ENCODE data around the gene GALNT16. TPM values are rescaled to one million over a fixed set of nuclear protein-coding genes. Genes with fewer than 3 reads are reported as not detected.

GALNT16 gene
- total and polyA plus RNA-seq, 2 donors (not counting 3 experiments of a cell fraction or from before 2014, with no cell fraction given), result 0.39 to 0.49 TPM

DNA sequence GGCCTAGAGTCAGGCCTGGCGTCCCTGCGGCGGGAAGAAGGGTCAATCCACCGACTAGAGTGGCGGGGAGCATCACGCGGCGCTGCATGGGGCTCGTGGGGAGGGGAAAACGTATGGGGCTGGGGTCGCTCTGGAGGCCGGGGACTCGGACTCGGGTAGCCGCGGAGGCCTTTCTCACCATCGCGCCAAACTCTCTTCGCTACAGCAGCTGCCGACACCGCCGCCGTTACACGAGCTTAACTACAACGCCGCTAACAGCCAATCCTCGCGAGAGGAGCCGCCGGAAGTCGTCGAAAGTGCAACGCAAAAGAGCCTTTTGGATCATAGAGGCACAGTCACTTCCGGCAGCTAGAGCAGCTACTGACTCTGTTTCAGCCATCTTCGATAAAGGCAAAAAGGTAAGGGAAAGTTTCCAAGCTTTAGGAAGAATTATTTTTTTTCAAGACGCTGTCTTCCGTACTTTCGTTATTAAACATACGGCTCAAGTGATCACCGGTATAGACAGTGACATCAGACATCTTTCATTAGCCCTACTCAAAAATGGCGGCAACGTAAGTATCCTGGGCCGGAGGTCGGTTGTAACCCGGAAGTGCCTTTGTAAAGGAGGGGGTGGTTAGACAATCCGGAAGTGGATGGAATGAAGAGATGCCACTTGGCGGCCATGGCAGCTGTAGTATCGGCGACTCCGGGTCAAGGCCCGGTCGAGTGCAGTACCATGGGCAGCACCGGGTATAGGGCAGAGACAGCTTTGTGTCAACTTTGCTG lies 138.3 kb downstream of the GALNT16 start, which contains the start of the genes ERH and SLC39A9:
ERH (minus strand) TSS at position 247 of the 765 bp plus-strand sequence; CDS start at position 181, 66 bp downstream.
SLC39A9 (plus strand) TSS at position 640 of the 765 bp plus-strand sequence. CDS start 678 bp downstream, outside the sequence.
- peak; percentile 99 for FAIRE-seq
- Histone ChIP-seq H3K4me1 (ENCODE audit: control insufficient read depth, extremely low read depth, insufficient read depth, low read length) (peaks cover 31% of the 10 kb centered on the region), H4K20me1 (replicated peaks; ENCODE audit: control insufficient read depth, extremely low read depth, insufficient read depth, low read length) (peaks cover 5% of the 10 kb centered on the region), H3K9ac (replicated peaks; ENCODE audit: extremely low read depth, insufficient read depth, low read length) (peak within 1 kb of the TSS; percentile 91), H3K27ac (ENCODE audit: insufficient read depth, low read depth, low read length) (peak within 1 kb of the TSS; percentile 92), H2AFZ (ENCODE audit: low read depth, low read length) (peak within 1 kb of the TSS; percentile 44), H3K4me3 (replicated peaks in 1 of 3; ENCODE audit: insufficient read depth in 1 of 3, low read depth in 1 of 3, low read length in 3 of 3) (peak within 1 kb of the TSS; percentile 13 to 100 (median 84)), H3K9me1 (replicated peaks; ENCODE audit: control insufficient read depth, extremely low read depth, insufficient read depth, low read length) (no peaks in the 10 kb centered on the region), H3K4me2 (ENCODE audit: insufficient read depth, low read length) (peak within 1 kb of the TSS; percentile 95), H3K9me3 (replicated peaks; ENCODE audit: control insufficient read depth, insufficient read depth, low read length) (no peaks in the 10 kb centered on the region), H3K79me2 (ENCODE audit: control insufficient read depth, insufficient read depth, low read length) (peaks cover 87% of the 10 kb centered on the region), H3K36me3 (ENCODE audit: control insufficient read depth in 2 of 2, extremely low read depth in 1 of 2, insufficient read depth in 2 of 2, low read length in 2 of 2) (peaks cover 14 to 21% of the 10 kb centered on the region in 2 experiments), H3K27me3 (ENCODE audit: control insufficient read depth in 2 of 2, insufficient read depth in 2 of 2, low read length in 2 of 2) (no peaks in the 10 kb centered on the region)
- peak; percentile 98 for DNase-seq (ENCODE audit: low read depth, low spot score)
- BruUV-seq (replicated peaks), result no TSS peak
- dilution Hi-C loops (cut with MboI; ENCODE audit: extremely low pct_ligation_motif_present, low sequenced_read_pairs) (no loop called here), intact Hi-C loops (cut with micrococcal nuclease) (loop anchor here (1.0 to 10.0 kb wide), 4 partner anchors 62 to 367 kb away; partner anchors contain the start of genes DCAF5 and SRSF5)
- ChIA-PET POLR2A (interaction anchor here (1.0 to 1.2 kb wide), 2 partner anchors 61 to 207 kb away, joined by 3 to 4 read pairs; partner anchors contain the start of gene EXD2), CTCF (interaction anchor here (0.8 to 3.5 kb wide), 4 partner anchors 61 to 269 kb away, joined by 3 to 26 read pairs (median 4); no protein-coding TSS in a partner anchor)
- TF ChIP-seq POLR2A (IDR thresholded peaks at IDR 0.05; ENCODE audit: low read depth, low read length) (peak; percentile 84), GATA2 (IDR thresholded peaks at IDR 0.05; ENCODE audit: insufficient read depth, insufficient read length, low read depth, low read length) (no peak), POLR2AphosphoS5 (IDR thresholded peaks at IDR 0.05; ENCODE audit: insufficient read depth, low read depth, low read length) (peak; percentile 64), MYC (IDR thresholded peaks at IDR 0.05; ENCODE audit: low read depth, low read length) (peak; percentile 49), JUN (IDR thresholded peaks at IDR 0.05; ENCODE audit: borderline replicate concordance, insufficient read depth, insufficient read length, low read depth) (no peak)

DNA sequence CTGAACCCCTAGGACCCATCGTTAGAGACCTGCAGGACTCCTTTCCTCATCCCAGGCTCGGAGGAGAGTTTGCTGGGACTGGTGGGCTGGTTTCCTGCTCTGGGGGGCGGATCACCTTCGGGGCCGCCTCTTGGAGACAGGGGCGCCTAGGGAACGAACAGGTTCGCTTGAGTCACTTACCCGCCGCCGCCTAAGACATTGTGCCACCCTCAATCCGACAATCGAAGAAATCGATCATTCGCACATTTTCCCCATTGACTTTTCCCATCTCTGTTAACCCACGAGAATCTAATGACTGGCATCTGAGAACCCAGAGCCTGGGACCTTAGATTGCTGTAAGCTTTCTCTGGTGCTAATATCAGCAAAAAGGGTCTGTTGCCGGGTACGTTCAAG lies 138.9 kb downstream of the GALNT16 start:
- Histone ChIP-seq H3K4me2 (ENCODE audit: insufficient read depth, low read length) (peak overlapping the region; percentile 95), H3K27ac (ENCODE audit: insufficient read depth, low read depth, low read length) (peak overlapping the region; percentile 92), H3K36me3 (ENCODE audit: control insufficient read depth in 2 of 2, extremely low read depth in 1 of 2, insufficient read depth in 2 of 2, low read length in 2 of 2) (peaks cover 9 to 15% of the 10 kb centered on the region in 2 experiments), H4K20me1 (replicated peaks; ENCODE audit: control insufficient read depth, extremely low read depth, insufficient read depth, low read length) (peaks cover 5% of the 10 kb centered on the region), H3K9me1 (replicated peaks; ENCODE audit: control insufficient read depth, extremely low read depth, insufficient read depth, low read length) (no peaks in the 10 kb centered on the region), H2AFZ (ENCODE audit: low read depth, low read length) (peak overlapping the region; percentile 8), H3K79me2 (ENCODE audit: control insufficient read depth, insufficient read depth, low read length) (peaks cover 83% of the 10 kb centered on the region), H3K9ac (replicated peaks; ENCODE audit: extremely low read depth, insufficient read depth, low read length) (peak overlapping the region; percentile 91), H3K27me3 (ENCODE audit: control insufficient read depth in 2 of 2, insufficient read depth in 2 of 2, low read length in 2 of 2) (no peaks in the 10 kb centered on the region), H3K9me3 (replicated peaks; ENCODE audit: control insufficient read depth, insufficient read depth, low read length) (no peaks in the 10 kb centered on the region), H3K4me1 (ENCODE audit: control insufficient read depth, extremely low read depth, insufficient read depth, low read length) (peaks cover 31% of the 10 kb centered on the region), H3K4me3 (replicated peaks in 1 of 3; ENCODE audit: insufficient read depth in 1 of 3, low read depth in 1 of 3, low read length in 3 of 3) (peak overlapping the region; percentile 13 to 100 (median 84))
- ChIA-PET POLR2A (interaction anchor here (1.2 kb wide), 1 partner anchor 60 kb away, joined by 4 read pairs; no protein-coding TSS in a partner anchor), CTCF (interaction anchor here (0.8 to 3.5 kb wide), 2 partner anchors 61 to 270 kb away, joined by 3 to 26 read pairs; no protein-coding TSS in a partner anchor)
- dilution Hi-C loops (cut with MboI; ENCODE audit: extremely low pct_ligation_motif_present, low sequenced_read_pairs), result no loop called here
- TSS peak; percentile 64 for BruUV-seq (replicated peaks)
- intact Hi-C loops (cut with micrococcal nuclease), result loop anchor here (1.0 to 10.0 kb wide), 4 partner anchors 61 to 366 kb away; partner anchors contain the start of genes DCAF5 and SRSF5
- TF ChIP-seq MYC (IDR thresholded peaks at IDR 0.05; ENCODE audit: low read depth, low read length) (no peak), GATA2 (IDR thresholded peaks at IDR 0.05; ENCODE audit: insufficient read depth, insufficient read length, low read depth, low read length) (no peak), FOS (IDR thresholded peaks at IDR 0.05; ENCODE audit: borderline replicate concordance, insufficient read depth, low read length) (no peak), POLR2A (IDR thresholded peaks at IDR 0.05; ENCODE audit: low read depth, low read length) (no peak), EZH2 (IDR thresholded peaks at IDR 0.05; ENCODE audit: borderline replicate concordance, low read depth, low read length, severe bottlenecking) (no peak)
- TF ChIP-seq, protein P1, sequence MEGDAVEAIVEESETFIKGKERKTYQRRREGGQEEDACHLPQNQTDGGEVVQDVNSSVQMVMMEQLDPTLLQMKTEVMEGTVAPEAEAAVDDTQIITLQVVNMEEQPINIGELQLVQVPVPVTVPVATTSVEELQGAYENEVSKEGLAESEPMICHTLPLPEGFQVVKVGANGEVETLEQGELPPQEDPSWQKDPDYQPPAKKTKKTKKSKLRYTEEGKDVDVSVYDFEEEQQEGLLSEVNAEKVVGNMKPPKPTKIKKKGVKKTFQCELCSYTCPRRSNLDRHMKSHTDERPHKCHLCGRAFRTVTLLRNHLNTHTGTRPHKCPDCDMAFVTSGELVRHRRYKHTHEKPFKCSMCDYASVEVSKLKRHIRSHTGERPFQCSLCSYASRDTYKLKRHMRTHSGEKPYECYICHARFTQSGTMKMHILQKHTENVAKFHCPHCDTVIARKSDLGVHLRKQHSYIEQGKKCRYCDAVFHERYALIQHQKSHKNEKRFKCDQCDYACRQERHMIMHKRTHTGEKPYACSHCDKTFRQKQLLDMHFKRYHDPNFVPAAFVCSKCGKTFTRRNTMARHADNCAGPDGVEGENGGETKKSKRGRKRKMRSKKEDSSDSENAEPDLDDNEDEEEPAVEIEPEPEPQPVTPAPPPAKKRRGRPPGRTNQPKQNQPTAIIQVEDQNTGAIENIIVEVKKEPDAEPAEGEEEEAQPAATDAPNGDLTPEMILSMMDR (IDR thresholded peaks at IDR 0.05; ENCODE audit: extremely low read depth in 1 of 2, insufficient read depth in 1 of 2, low read depth in 1 of 2, low read length in 2 of 2), result no peak
- TF ChIP-seq, protein P2, sequence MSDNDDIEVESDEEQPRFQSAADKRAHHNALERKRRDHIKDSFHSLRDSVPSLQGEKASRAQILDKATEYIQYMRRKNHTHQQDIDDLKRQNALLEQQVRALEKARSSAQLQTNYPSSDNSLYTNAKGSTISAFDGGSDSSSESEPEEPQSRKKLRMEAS (IDR thresholded peaks at IDR 0.05; ENCODE audit: insufficient read depth, insufficient read length), result no peak
- DNase-seq (ENCODE audit: low read depth, low spot score) (no peak), FAIRE-seq (no peak)

Data from endothelial cell of umbilical vein (primary cell).